ENCODE measurements around the gene BRICD5.

DNA sequence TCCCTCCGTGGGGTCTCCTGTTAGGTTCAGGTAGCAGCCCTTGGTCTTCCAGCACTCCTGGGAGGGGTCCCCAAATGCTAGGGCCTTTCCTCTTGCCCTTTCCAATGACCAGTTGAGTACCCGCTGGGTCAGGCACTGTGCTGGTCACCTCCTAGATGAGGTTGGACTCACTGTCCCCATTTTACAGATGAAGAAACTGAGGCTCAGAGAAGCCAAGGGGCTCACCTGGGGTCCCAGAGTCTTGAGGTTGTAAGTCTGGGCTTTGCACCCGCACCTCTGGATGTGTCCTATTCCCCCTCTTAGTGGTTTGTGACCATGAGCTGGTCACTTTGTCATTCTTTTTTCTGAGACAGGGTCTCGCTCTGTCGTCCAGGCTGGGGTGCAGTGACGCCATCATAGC, 12.9 kb downstream of the BRICD5 start:
- TF ChIP-seq POLR2A (IDR thresholded peaks at IDR 0.05): no peak
- TF ChIP-seq, protein P1, sequence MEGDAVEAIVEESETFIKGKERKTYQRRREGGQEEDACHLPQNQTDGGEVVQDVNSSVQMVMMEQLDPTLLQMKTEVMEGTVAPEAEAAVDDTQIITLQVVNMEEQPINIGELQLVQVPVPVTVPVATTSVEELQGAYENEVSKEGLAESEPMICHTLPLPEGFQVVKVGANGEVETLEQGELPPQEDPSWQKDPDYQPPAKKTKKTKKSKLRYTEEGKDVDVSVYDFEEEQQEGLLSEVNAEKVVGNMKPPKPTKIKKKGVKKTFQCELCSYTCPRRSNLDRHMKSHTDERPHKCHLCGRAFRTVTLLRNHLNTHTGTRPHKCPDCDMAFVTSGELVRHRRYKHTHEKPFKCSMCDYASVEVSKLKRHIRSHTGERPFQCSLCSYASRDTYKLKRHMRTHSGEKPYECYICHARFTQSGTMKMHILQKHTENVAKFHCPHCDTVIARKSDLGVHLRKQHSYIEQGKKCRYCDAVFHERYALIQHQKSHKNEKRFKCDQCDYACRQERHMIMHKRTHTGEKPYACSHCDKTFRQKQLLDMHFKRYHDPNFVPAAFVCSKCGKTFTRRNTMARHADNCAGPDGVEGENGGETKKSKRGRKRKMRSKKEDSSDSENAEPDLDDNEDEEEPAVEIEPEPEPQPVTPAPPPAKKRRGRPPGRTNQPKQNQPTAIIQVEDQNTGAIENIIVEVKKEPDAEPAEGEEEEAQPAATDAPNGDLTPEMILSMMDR (IDR thresholded peaks at IDR 0.05): no peak

Data from testis (tissue), 2 donors.